B cell (primary cell): ENCODE results near the gene RPLP1. TPM values are rescaled to one million over a fixed set of nuclear protein-coding genes. Genes with fewer than 3 reads are reported as not detected.

ENCODE experiments used
- ATAC-seq: fragments of 200-7000 bp; cut with Tn5 transposase; one replicate; pipeline ENCODE4 v1.10.0; 2021; ENCODE audit warnings: low read depth, mild to moderate bottlenecking, moderate number of reproducible peaks, moderate library complexity
- CTCF ChIA-PET: fragments of 350-600 bp; sonication (Branson Sonifier 250); formaldehyde crosslinking; loops from one replicate; lab custom pipeline; 2021; ENCODE audit warnings: antibody characterized with exemption, inconsistent platforms; lab: Charles Lee
- POLR2A ChIA-PET: fragments of 350-600 bp; sonication (Branson Sonifier 250); formaldehyde crosslinking; loops from one replicate; lab custom pipeline; 2021; ENCODE audit warnings: antibody characterized with exemption; lab: Charles Lee
- DNase-seq: peaks from one replicate; pipeline ENCODE4 v3.0.0; 2013
- H2AFZ ChIP-seq: 2 replicates; pipeline ENCODE4 v1.6.1; 2012; ENCODE audit warnings: mild to moderate bottlenecking, low read depth, low read length; ENCODE audit not compliant: insufficient read depth, poor library complexity, severe bottlenecking
- H3K27ac ChIP-seq, 2 donors: 1 replicate in 1 of 2; 2 replicates in 1 of 2; pipeline ENCODE4 v1.5.1; 2012 to 2013; ENCODE audit warnings: low read length in 2 of 2, mild to moderate bottlenecking in 2 of 2, moderate library complexity in 1 of 2
- H3K27me3 ChIP-seq, 4 experiments: fragments of 200-600 bp in 1 of 4; sonication (generic) in 1 of 4; replicated peaks in 1 of 4; 1 replicate in 2 of 4; 2 replicates in 2 of 4; pipeline versions ENCODE4 v1.6.1 to v1.7.0; 2013 to 2016; ENCODE audit warnings: low read length in 3 of 4, mild to moderate bottlenecking in 2 of 4, mixed read lengths in 1 of 4, moderate library complexity in 1 of 4; ENCODE audit not compliant: insufficient read depth in 4 of 4, control insufficient read depth in 3 of 4; ENCODE audit errors: control extremely low read depth in 1 of 4
- H3K36me3 ChIP-seq, 2 experiments: replicated peaks in 1 of 2; 1 replicate in 1 of 2; 2 replicates in 1 of 2; pipeline versions ENCODE4 v1.6.1 to v1.7.1; 2013; ENCODE audit warnings: low read length in 1 of 2; ENCODE audit not compliant: insufficient read depth in 2 of 2, control insufficient read depth in 1 of 2; ENCODE audit errors: control extremely low read depth in 1 of 2, extremely low read depth in 1 of 2
- H3K4me1 ChIP-seq, 2 donors: fragments of 200-600 bp in 1 of 2; sonication (generic) in 1 of 2; 1 replicate in 1 of 2; 2 replicates in 1 of 2; pipeline versions ENCODE4 v1.5.1 to v1.6.1; 2013 to 2017; ENCODE audit warnings: low read length in 2 of 2; ENCODE audit not compliant: control insufficient read depth in 2 of 2, insufficient read depth in 2 of 2
- H3K4me2 ChIP-seq: replicated peaks from 2 replicates; pipeline ENCODE3; 2012; ENCODE audit warnings: mild to moderate bottlenecking, low read depth, low read length; ENCODE audit not compliant: poor library complexity, severe bottlenecking
- H3K4me3 ChIP-seq, 5 experiments: fragments of 200-600 bp in 1 of 5; sonication (generic) in 1 of 5; 1 replicate in 3 of 5; 2 replicates in 2 of 5; pipeline versions ENCODE4 v1.5.1 to v1.7.0; 2011 to 2016; ENCODE audit warnings: low read length in 4 of 5, mild to moderate bottlenecking in 4 of 5, low read depth in 2 of 5, control low read depth in 1 of 5, moderate library complexity in 1 of 5; ENCODE audit not compliant: insufficient read depth in 1 of 5; ENCODE audit errors: control extremely low read depth in 1 of 5, extremely low read depth in 1 of 5
- H3K79me2 ChIP-seq: fragments of 200-600 bp; sonication (generic); one replicate; pipeline ENCODE4 v1.6.0; 2016; ENCODE audit warnings: low read length; ENCODE audit not compliant: control insufficient read depth, insufficient read depth
- H3K9ac ChIP-seq: fragments of 200-600 bp; sonication (generic); 2 replicates; pipeline ENCODE4 v1.6.1; 2017; ENCODE audit warnings: mild to moderate bottlenecking, low read length, moderate library complexity
- H3K9me3 ChIP-seq, 3 donors: one replicate each; pipeline versions ENCODE4 v1.6.1 to v1.7.1; 2013; ENCODE audit warnings: low read length in 2 of 3; ENCODE audit not compliant: control insufficient read depth in 2 of 3, insufficient read depth in 1 of 3; ENCODE audit errors: control extremely low read depth in 1 of 3
- H4K20me1 ChIP-seq: 2 replicates; pipeline ENCODE4 v1.6.0; 2012; ENCODE audit warnings: mild to moderate bottlenecking, low read length; ENCODE audit not compliant: insufficient read depth, control insufficient read depth, poor library complexity, severe bottlenecking
- H3K27ac Mint-ChIP-seq: one replicate; pipeline ENCODE4 v1.8.0; 2021; ENCODE audit warnings: mixed read lengths
- H3K27me3 Mint-ChIP-seq: one replicate; pipeline ENCODE4 v1.8.0; 2021; ENCODE audit warnings: mixed read lengths
- H3K4me1 Mint-ChIP-seq: one replicate; pipeline ENCODE4 v1.8.0; 2021; ENCODE audit warnings: mixed read lengths
- H3K4me3 Mint-ChIP-seq: one replicate; pipeline ENCODE4 v1.8.0; 2021; ENCODE audit warnings: mixed read lengths
- H3K9me3 Mint-ChIP-seq: one replicate; pipeline ENCODE4 v1.8.0; 2022; ENCODE audit warnings: mixed read lengths; ENCODE audit not compliant: insufficient read depth
- EZH2 ChIP-seq: IDR thresholded peaks from 2 replicates; pipeline ENCODE4 v1.6.1; 2012; ENCODE audit warnings: borderline replicate concordance, low read depth, mild to moderate bottlenecking, moderate library complexity, low read length; ENCODE audit not compliant: insufficient read depth, poor library complexity, severe bottlenecking
- WGBS: methylation state at CpG from one replicate; pipeline ENCODE4 v1.1.5; 2013; ENCODE audit warnings: missing lambda C conversion rate; ENCODE audit not compliant: insufficient coverage; 5-methylcytosine and 5-hydroxymethylcytosine counted together
- intact Hi-C: fragments of 100-400 bp; cut with micrococcal nuclease; formaldehyde crosslinking; loops from one replicate; pipeline ENCODE4 v1.10.0; 2022
- polyA plus RNA-seq: library from polyadenylated mRNA; depleted of rRNA; stranded (reverse); fragments of >200 nt; gene quantifications from 2 replicates; pipeline ENCODE4 v1.2.3, GENCODE V29; 2012
- total RNA-seq, 2 donors: library from RNA; stranded (reverse); fragments of 120-200 nt in 1 of 2; gene quantifications; 1 replicate in 1 of 2; 2 replicates in 1 of 2; pipeline versions ENCODE4 v1.2.3 to v1.2.4, GENCODE V29; 2013 to 2022
- TF ChIP-seq, protein P1 (sequence below): fragments of 200-600 bp; IDR thresholded peaks from one replicate; pipeline ENCODE4 v1.8.0; 2022; ENCODE audit warnings: antibody characterized with exemption, mild to moderate bottlenecking

Gene RPLP1
- total and polyA plus RNA-seq, 2 donors (not counting 1 experiment from before 2014, with no cell fraction given): 2,373 to 2,470 TPM

DNA sequence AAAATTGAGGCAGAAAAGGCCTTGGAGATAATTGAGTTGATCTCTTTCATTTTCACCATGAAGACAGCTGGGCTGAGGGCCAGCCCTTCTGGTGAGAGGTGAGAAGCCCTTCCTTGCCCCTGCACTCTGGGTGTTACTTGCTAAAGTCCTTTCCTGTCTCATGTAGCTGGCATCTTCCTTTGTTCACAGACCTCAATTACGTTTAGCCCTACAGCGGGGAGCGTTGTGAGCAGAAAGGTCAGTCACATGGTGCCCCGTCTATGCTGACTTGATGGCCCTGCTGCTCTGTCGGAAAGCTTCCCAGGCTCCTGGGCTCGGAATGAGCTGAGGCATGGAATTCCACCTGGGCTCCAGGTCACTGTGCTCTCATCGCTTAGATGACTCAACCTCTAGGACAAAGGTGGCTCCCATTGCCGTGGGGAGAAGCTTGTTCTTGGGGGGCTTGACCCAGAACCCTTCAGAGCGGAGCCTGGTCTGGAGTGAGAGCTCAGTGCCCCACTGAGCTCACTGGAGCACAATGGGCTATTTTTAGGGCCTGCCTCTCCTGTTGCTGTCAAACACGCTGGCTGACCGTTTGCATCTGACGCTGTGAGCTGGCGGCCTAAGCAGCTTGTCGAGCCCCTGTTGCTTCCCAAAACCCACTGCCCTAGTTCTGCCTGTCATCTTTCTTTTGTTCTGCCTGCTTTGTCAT is 47.0 kb downstream of the RPLP1 start:
- ATAC-seq (no peak), DNase-seq (no peak)
- Histone ChIP-seq H2AFZ (no peak overlapping the region), H3K4me2 (no peak overlapping the region), H3K36me3 (no peaks in the 10 kb centered on the region), H3K27ac (no peak overlapping the region), H3K9me3 (no peaks in the 10 kb centered on the region), H3K4me1 (no peaks in the 10 kb centered on the region), H3K27me3 (no peaks in the 10 kb centered on the region), H3K9ac (no peak overlapping the region), H4K20me1 (no peaks in the 10 kb centered on the region), H3K4me3 (no peak overlapping the region), H3K79me2 (no peaks in the 10 kb centered on the region)
- Mint-ChIP-seq H3K27me3 (peaks cover 6% of the 10 kb centered on the region), H3K4me3 (no peak overlapping the region), H3K27ac (no peak overlapping the region), H3K4me1 (no peaks in the 10 kb centered on the region), H3K9me3 (no peaks in the 10 kb centered on the region)
- CTCF ChIA-PET: no interaction called here
- 80% methylated on average over 13 of the region's 14 CpGs for WGBS
- POLR2A ChIA-PET: no interaction called here
- intact Hi-C loops: no loop called here
- TF ChIP-seq, protein P1, sequence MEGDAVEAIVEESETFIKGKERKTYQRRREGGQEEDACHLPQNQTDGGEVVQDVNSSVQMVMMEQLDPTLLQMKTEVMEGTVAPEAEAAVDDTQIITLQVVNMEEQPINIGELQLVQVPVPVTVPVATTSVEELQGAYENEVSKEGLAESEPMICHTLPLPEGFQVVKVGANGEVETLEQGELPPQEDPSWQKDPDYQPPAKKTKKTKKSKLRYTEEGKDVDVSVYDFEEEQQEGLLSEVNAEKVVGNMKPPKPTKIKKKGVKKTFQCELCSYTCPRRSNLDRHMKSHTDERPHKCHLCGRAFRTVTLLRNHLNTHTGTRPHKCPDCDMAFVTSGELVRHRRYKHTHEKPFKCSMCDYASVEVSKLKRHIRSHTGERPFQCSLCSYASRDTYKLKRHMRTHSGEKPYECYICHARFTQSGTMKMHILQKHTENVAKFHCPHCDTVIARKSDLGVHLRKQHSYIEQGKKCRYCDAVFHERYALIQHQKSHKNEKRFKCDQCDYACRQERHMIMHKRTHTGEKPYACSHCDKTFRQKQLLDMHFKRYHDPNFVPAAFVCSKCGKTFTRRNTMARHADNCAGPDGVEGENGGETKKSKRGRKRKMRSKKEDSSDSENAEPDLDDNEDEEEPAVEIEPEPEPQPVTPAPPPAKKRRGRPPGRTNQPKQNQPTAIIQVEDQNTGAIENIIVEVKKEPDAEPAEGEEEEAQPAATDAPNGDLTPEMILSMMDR: no peak

DNA sequence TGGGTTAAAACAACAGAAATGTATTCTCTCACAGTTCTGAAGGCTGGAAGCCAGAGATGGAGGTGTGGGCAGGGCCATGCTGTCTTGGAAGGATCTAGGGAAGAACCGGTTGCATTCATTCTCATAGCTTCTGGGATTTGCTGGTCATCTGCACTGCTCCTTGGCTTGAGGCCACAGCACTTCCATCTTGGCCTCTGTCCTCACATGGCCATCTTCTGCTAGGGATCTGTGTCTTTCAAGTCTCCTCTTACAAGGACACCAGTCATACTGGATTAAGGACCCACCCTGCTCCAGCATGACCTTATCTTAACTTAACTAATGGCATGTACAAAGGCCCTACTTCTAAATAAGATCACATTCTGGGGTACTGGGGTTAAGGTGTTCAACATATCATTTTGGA is 47.7 kb downstream of the RPLP1 start:
- no peaks in the 10 kb centered on the region for H4K20me1 ChIP-seq
- no peaks in the 10 kb centered on the region for H3K9me3 Mint-ChIP-seq
- 100% methylated on average over 1 of the region's 1 CpG for WGBS
- H3K4me3 Mint-ChIP-seq: no peak overlapping the region
- no peaks in the 10 kb centered on the region for H3K79me2 ChIP-seq
- no peaks in the 10 kb centered on the region for H3K4me1 ChIP-seq
- H3K27ac Mint-ChIP-seq: no peak overlapping the region
- H3K9me3 ChIP-seq: no peaks in the 10 kb centered on the region
- H3K27ac ChIP-seq: no peak overlapping the region
- intact Hi-C loops: no loop called here
- no peaks in the 10 kb centered on the region for H3K27me3 ChIP-seq
- H3K36me3 ChIP-seq: no peaks in the 10 kb centered on the region
- H3K4me1 Mint-ChIP-seq: no peaks in the 10 kb centered on the region
- DNase-seq (no peak), ATAC-seq (no peak)
- TF ChIP-seq, protein P1: no peak
- no peak for TF ChIP-seq EZH2
- H3K9ac ChIP-seq: no peak overlapping the region
- no peak overlapping the region for H3K4me3 ChIP-seq
- ChIA-PET CTCF (no interaction called here), POLR2A (no interaction called here)
- H3K4me2 ChIP-seq: no peak overlapping the region
- peaks cover 6% of the 10 kb centered on the region for H3K27me3 Mint-ChIP-seq
- no peak overlapping the region for H2AFZ ChIP-seq
